ENCODE results near the gene UGT1A8. TPM values are rescaled to one million over a fixed set of nuclear protein-coding genes. Genes with fewer than 3 reads are reported as not detected.
"Not testable (repeated sequence)": the region's sequence is repeated elsewhere in the genome, so short reads cannot be mapped to it uniquely, and the experiment has no call there.

Gene UGT1A8
- total and polyA plus RNA-seq, 2 donors (not counting 3 experiments of a cell fraction or from before 2014, with no cell fraction given) = not detected

- H3K9ac ChIP-seq (replicated peaks; ENCODE audit: extremely low read depth, insufficient read depth, low read length); H3K27me3 ChIP-seq (ENCODE audit: control insufficient read depth in 2 of 2, insufficient read depth in 2 of 2, low read length in 2 of 2); H4K20me1 ChIP-seq (replicated peaks; ENCODE audit: control insufficient read depth, extremely low read depth, insufficient read depth, low read length); H3K4me3 ChIP-seq (replicated peaks in 1 of 3; ENCODE audit: insufficient read depth in 1 of 3, low read depth in 1 of 3, low read length in 3 of 3); intact Hi-C loops (cut with micrococcal nuclease); FAIRE-seq; H3K9me1 ChIP-seq (replicated peaks; ENCODE audit: control insufficient read depth, extremely low read depth, insufficient read depth, low read length); H3K4me1 ChIP-seq (ENCODE audit: control insufficient read depth, extremely low read depth, insufficient read depth, low read length); H3K79me2 ChIP-seq (ENCODE audit: control insufficient read depth, insufficient read depth, low read length); DNase-seq (ENCODE audit: low read depth, low spot score); dilution Hi-C loops (cut with MboI; ENCODE audit: extremely low pct_ligation_motif_present, low sequenced_read_pairs); H3K36me3 ChIP-seq (ENCODE audit: control insufficient read depth in 2 of 2, extremely low read depth in 1 of 2, insufficient read depth in 2 of 2, low read length in 2 of 2); BruUV-seq (replicated peaks); H3K9me3 ChIP-seq (replicated peaks; ENCODE audit: control insufficient read depth, insufficient read depth, low read length); H3K4me2 ChIP-seq (ENCODE audit: insufficient read depth, low read length); H3K27ac ChIP-seq (ENCODE audit: insufficient read depth, low read depth, low read length); H2AFZ ChIP-seq (ENCODE audit: low read depth, low read length); CTCF ChIA-PET; POLR2A ChIA-PET: not testable (repeated sequence)
These were observed 133.3 kb downstream of the UGT1A8 start for GRCh38 chr2:233750689-233751088.

DNA sequence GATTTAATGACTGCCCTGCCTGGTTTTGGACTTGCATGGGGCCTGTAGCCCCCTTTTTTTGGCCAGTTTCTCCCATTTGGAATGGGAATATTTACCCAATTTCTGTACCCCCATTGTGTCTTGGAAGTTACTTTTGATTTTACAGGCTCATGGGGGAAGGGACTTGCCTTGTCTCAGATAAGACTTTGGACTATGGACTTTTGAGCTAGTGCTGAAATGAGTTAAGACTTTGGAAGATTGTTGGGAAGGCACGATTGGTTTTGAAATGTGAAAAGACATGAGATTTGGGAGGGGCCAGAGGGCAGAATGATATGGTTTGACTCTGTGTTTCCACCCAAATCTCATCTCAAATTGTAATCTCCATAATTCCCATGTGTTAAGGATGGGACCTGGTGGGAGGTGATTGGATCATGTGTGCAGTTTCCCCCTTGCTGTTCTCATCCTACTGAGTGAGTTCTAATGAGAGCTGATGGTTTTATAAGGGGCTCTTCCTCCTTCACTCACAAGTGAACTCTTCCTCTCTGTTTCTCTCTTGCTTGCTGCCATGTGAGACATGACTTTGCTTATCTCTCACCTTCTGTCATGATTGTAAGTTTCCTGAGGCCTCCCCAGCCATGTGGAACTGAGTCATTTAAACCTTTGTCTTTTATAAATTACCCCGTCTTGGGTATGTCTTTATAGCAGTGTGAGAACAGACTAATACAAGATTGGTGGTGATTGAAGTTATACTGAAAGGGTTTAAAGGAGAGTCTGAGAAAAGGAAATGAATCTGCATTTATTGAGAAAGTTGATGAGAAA, 134.0 kb downstream of the UGT1A8 start:
- BruUV-seq (replicated peaks); intact Hi-C loops (cut with micrococcal nuclease); H3K27me3 ChIP-seq (ENCODE audit: control insufficient read depth in 2 of 2, insufficient read depth in 2 of 2, low read length in 2 of 2); H3K4me2 ChIP-seq (ENCODE audit: insufficient read depth, low read length); H3K9me3 ChIP-seq (replicated peaks; ENCODE audit: control insufficient read depth, insufficient read depth, low read length); H3K9me1 ChIP-seq (replicated peaks; ENCODE audit: control insufficient read depth, extremely low read depth, insufficient read depth, low read length); dilution Hi-C loops (cut with MboI; ENCODE audit: extremely low pct_ligation_motif_present, low sequenced_read_pairs); POLR2A ChIA-PET; H3K79me2 ChIP-seq (ENCODE audit: control insufficient read depth, insufficient read depth, low read length); DNase-seq (ENCODE audit: low read depth, low spot score); H3K4me3 ChIP-seq (replicated peaks in 1 of 3; ENCODE audit: insufficient read depth in 1 of 3, low read depth in 1 of 3, low read length in 3 of 3); CTCF ChIA-PET; H4K20me1 ChIP-seq (replicated peaks; ENCODE audit: control insufficient read depth, extremely low read depth, insufficient read depth, low read length); H2AFZ ChIP-seq (ENCODE audit: low read depth, low read length); H3K27ac ChIP-seq (ENCODE audit: insufficient read depth, low read depth, low read length); FAIRE-seq; H3K4me1 ChIP-seq (ENCODE audit: control insufficient read depth, extremely low read depth, insufficient read depth, low read length); H3K36me3 ChIP-seq (ENCODE audit: control insufficient read depth in 2 of 2, extremely low read depth in 1 of 2, insufficient read depth in 2 of 2, low read length in 2 of 2); H3K9ac ChIP-seq (replicated peaks; ENCODE audit: extremely low read depth, insufficient read depth, low read length): not testable (repeated sequence)

Measured in endothelial cell of umbilical vein (primary cell).